Islet of Langerhans (tissue), 1 donor: ENCODE data around the gene CCDC167.
A peak's percentile ranks its signal among the peaks of the same experiment; 100 is the strongest.
"Not testable (repeated sequence)": the region's sequence is repeated elsewhere in the genome, so short reads cannot be mapped to it uniquely, and the experiment has no call there.

Source experiments
- FAIRE-seq: peaks from one replicate; lab custom pipeline; 2011; peaks lifted over from hg19 to GRCh38; lab: Jason Lieb, UNC

CCDC167 gene

DNA sequence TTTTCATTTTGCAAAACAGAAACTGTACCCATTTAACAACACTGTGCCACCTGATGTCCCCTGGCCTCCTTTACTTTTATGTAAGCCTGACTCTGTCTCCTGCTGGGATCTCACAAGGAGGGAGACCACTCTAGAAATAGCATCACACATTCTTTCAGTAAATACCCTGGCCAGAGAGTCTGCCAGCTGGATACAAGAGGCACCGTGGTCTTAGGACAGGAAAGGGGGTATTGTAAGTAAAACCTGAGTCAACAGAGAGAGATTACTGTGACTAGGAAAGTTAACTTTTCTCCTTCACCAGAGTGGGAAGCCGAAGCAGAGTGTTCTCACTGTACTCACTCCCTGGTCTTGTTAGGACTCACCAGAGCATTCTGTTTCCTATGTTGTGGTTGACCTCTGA, 38.9 kb downstream of the CCDC167 start:
- FAIRE-seq: no peak

DNA sequence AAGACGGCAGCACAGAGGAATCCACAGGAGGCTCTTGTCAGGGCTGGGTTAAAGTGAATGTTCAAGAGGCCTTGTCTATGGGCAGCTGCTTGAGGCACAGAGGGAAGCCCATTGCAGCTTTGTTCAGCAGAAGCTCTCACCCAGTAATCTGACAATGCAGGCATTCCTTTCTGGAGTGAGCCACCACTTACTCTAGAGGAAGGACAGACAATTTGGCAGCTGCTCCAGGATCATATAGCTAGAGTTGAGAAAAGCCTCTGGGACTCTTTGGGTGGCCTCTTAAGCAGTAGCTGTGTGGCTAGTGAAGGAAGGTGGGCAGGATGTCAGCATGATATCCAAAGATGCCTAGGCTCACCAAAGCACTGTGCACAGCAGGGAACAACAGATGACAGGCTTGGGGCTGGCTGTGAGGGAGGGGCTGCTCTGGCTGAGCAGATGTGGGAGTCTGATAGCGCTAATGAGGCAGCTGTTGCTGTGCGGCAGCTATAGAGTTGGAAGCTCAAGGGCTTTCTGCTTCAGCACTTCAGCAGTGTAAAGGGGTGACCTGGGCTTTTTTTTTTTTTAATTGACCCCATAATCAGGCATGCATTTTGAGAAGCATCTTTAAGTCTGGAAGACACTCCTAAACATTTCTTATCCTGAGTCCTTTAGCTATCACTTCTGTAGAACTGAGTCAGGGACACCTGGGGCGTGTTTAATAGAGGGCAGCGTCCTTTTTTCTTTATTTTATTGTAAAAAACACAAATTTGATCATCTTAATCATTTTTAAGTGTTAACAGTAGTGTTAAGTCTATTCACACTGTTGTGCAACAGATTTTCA, 39.5 kb downstream of the CCDC167 start:
- FAIRE-seq: no peak

DNA sequence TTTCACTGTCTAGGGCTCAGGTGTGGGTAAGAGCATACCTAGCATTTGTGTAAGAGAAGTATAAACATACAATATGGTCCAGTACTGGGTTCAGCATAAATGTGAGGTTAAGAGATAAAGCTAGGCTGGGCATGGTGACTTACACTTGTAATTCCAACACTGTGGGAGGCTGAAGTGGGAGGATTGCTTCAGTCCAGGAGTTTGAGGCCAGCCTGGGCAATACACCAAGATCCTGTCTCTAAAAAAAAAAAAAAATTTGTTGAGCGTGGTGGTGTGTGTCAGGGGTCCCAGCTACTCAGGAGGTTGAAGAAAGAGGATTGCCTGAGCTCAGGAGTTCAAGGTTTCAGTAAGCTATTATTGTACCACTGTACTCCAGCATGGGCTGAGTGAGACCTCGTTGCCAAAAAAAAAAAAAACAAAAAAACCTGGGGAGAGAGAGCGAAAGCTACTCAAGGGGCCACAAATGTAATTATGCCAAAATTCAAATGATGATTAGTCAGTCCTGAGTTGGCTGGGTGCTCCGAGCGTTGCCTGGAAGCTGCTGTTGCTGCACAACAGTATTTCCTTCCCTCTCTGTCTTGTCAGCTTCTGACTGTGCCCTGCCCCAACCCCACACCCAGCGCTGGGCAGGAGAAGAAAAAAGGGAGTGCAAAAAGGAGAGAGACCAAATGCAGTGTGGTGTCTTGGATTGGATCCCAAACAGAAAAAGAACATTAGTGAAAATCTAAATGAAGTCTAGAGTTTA, 42.7 kb downstream of the CCDC167 start:
- no peak for FAIRE-seq

DNA sequence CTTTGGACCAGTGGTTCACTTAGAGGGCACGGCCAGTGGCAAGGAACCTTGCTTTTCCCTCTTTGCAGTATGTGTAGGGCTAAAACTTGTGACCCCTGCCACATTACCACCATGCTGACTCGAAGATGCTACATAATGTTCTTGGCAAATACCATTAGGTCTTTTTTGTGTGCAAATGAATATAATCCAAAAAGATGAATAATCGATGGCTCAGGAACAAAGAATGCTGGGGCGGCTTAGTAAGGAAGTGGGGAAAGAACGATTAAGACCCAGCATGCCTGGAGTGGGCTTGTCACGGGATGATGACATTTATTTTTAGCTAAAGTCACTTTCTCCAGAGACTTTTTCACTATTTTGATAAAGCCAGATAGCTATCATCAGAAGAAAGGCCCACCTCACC, 43.6 kb downstream of the CCDC167 start:
- FAIRE-seq: no peak

GRCh38 chr6:37454420-37455140, 45.1 kb downstream of the CCDC167 start:
- no peak for FAIRE-seq

DNA sequence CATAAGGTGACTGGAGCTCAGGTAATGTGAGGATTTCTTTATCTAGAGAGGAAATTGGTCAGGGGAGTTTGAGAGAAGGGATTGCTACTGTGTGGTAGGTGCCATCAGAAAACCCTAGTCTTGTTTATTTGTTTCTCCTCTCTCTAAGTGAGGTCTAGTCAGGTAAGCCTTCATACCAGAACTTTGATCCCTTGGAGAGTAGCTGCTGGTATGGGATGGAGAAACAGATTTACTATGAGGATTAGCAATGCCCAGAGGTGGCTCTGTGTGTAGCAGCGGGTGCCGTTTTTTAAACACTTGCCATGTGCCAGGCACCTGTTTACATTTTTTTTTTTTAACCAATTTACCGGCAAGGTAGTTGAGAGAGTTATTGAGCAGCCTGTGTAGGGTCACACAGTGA, 47.2 kb downstream of the CCDC167 start:
- FAIRE-seq: no peak

DNA sequence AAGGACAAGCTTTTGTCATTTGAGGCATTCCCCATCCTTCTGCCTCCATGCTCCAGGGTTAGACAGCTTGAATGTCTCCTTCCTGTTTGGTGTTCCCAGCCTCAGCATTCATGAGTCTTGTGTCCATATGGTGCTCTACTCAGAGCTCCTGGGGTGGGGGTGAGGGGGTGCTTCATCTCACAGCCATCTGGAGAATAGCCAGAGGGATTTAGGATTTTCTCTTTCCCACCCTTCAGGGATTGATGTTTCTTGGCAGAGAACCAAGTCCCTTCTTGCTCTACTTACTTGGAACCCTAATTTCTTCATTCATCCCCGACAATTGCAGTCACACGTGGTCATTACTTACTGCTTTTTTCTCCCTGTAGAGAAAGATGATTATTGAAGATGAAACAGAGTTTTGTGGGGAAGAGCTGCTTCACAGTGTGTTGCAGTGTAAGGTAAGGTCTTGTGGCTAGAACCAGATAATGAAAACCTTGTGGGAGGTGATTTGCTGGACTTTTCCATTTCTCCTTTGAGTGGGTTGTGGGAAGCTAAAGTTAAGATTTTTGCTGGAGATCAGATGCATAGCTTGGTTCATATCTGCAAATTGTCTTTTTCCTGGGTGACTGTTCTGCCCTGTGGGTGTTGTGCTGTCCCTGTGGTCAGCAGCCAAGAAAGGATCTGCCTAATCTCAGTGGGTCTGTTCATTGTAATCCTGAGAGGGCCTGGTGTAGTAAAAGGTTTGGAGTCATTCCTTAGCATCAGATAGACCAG, 48.1 kb downstream of the CCDC167 start:
- FAIRE-seq: no peak

- no peak for FAIRE-seq
Measured at GRCh38 chr6:37449984-37450383, 49.7 kb downstream of the CCDC167 start.

DNA sequence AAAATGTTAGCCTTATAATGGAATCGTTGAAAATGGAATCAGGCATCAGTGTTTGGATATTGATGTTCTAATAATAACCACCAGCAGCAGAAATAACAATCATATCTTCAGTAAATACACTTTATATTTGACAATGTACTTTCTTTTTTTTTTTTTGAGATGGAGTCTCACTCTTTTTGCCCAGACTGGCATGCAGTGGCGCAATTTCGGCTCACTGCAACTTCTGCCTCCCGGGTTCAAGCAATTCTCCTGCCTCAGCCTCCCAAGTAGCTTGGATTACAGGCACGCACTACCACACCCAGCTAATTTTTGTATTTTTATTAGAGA, 56.5 kb downstream of the CCDC167 start:
- FAIRE-seq: not testable (repeated sequence)

DNA sequence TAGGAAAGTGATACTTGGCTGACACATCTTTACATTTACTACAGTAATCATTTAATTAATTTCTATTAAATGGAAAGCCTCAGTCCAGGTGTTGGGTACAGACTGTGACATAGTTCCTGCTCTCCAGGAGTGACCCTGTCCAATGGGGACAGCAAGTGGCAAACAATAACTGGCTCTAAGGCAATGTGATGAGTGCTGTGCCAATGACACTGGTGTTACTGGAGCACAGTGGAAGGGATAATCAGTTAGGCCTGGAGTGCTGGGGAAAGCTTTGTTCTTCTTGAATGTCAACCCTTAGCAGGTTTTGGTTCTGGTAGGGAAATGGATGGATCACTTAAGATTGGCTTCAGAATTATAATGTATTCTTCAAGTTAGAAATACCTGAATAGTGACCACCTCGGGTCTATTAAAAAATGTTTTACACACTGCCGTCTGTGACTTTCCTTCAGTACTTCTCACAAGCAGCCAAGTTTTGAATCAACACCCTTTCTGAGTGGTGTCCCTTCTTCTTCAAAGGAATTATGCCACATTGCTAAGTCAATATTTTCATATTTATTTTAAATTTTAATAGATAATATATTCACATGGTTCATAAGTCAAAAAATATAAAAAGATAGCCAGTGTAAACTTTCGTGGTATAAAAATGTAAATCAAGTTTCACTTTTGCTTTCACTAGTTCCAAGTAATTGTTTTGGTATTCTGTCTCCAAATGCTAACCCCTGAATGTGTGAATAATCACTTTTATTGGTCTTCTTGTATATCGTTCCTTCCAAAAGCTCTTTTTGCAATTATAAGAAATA, 57.1 kb downstream of the CCDC167 start:
- no peak for FAIRE-seq

- no peak for FAIRE-seq
Measured at GRCh38 chr6:37441651-37442050, 58.0 kb downstream of the CCDC167 start.

GRCh38 chr6:37438930-37439329, 60.8 kb downstream of the CCDC167 start:
- FAIRE-seq: peak; percentile 75

DNA sequence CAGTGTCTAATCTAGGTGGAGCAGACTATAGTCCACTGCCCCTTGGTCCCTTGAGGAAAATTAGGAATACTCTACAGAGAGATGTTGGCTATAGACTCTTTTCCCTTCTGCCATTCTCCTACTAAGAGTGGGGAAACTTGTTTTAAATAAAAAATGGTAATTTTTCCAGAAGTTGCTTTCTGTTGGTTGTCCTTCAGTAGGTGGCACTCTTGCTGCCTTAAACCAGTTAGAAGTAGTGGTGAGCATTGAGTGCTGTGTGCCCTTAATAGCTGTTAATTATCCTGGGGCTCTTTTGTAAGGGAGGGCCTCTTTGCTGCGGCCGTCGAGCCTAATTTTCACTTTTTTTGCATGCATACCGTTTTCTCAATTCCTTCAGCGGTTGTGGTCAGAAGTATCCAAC, 63.9 kb downstream of the CCDC167 start:
- no peak for FAIRE-seq

- no peak for FAIRE-seq
Measured at GRCh38 chr6:37435373-37435772, 64.3 kb downstream of the CCDC167 start.

- no peak for FAIRE-seq
Measured at GRCh38 chr6:37433657-37434271, 65.9 kb downstream of the CCDC167 start.
